ENCODE measurements around the gene KRTAP10-10.

The KRTAP10-10 gene

DNA sequence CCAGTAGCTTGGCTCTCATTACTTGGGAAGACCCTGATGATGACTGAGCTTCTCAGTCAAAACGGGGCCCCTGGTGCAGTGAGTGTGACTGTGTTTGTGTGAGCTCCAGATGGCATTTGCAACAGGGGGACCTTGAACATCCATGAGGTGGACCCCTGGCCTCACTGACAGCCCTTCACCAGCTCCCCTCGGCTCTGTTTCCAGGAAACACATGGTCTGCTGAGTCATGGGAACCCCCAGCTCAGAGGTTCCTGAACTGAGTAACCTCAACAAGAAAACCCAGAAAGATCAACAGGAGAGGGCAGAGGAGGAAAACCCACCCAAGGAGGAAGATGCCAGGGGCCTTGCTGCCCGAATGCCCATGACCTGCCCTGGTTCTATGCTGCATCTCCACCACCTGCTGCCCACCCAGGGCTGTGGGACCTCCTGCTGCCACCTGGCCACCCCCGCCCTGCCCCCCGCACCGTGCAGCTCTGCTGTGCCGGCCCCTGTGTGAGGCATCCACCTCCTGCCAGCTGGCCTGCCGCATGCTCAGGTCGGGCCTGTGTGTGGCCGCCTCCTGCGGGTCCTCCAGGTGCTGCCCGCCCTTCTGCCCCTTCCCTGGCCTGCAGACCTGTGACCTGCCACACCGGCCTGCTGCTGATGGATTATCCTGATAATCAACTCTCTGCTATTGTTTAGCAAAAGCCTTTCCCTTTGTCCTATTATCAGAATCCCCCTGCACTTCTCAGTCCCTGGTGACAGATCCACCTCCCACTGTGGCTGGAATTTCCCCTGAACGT lies 49.0 kb downstream of the KRTAP10-10 start:
- no peak for DNase-seq

DNA sequence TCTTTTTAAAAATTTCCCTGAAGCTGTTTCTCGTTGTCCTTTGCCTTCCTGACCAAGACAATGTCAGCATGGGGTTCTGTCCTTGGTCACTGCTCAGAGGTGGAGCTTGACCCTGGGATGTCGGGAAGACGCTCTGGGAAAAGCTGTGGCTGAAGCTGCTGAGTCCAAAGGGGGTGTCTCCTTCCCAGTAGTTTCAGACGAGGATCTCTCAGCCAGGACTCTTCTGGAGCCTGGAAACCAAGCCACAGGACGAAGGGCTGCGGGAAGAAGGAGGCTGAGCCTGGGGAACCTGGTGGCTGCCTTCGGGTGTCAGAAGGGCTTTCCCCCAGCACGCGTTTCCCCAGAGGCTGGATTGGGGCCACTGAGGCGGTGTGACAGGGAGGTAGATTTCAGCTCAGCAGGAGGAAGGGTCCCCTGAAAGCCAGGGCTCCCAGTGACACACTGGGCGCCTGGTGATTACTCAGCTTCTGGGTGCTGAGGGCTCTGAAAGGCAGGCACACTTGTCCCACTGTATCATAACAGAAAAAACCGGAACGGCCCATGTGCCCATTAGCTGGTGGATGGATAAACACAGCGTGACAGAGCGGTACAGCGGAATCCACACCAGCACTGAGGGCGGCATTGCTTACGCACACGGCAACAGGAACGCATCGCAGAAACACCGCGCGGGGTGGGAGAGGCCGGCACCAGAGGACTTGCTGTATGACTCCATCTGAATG lies 49.8 kb downstream of the KRTAP10-10 start:
- no peak for DNase-seq

DNA sequence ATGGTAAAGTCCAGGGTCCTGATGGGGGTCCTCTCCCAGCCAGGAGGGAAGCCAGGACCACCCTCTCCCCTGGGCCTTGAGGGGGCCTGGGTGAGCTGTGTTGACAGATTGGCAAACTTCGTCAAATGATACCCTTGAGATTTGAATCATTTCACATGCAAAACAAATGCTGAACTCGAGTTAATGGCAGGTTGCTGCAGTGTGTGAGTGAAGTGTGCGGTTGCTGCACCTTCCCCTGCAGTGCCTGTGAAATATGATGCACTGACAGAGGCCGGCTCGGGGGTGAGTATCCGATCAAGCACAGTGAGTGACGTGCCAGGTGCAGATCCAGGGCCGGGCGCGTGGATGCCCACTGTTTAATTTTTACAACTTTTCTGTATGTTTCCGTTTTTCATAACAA lies 50.5 kb downstream of the KRTAP10-10 start:
- DNase-seq = no peak

All from kidney glomerular epithelial cell (primary cell).